GM18873 (cell line): ENCODE measurements around the gene HYAL3.

Source experiments
- ATAC-seq: cut with Tn5 transposase; IDR thresholded peaks from one replicate; pipeline ENCODE4 v1.9.1; 2021; ENCODE audit warnings: mild to moderate bottlenecking, moderate library complexity, moderate number of reproducible peaks; ENCODE audit not compliant: unreplicated experiment, low FRiP score

HYAL3 gene

GRCh38 chr3:50330330-50330729 is 31.1 kb upstream of the HYAL3 start:
- ATAC-seq = no peak

- peak; percentile 75 for ATAC-seq
These were observed 28.9 kb upstream of the HYAL3 start, which contains the start of gene TUSC2 for GRCh38 chr3:50327943-50328691. Gene TUSC2 (minus strand): TSS chr3:50328223. CDS start chr3:50328099, 124 bp downstream.

- ATAC-seq = no peak
These were observed 27.9 kb upstream of the HYAL3 start for GRCh38 chr3:50327129-50327528.

GRCh38 chr3:50326182-50326541 is 27.0 kb upstream of the HYAL3 start:
- ATAC-seq = no peak

- no peak for ATAC-seq
These were observed 26.4 kb upstream of the HYAL3 start for GRCh38 chr3:50325497-50326181.

GRCh38 chr3:50325113-50325480 is 25.9 kb upstream of the HYAL3 start:
- no peak for ATAC-seq

- no peak for ATAC-seq
These were observed 25.3 kb upstream of the HYAL3 start for GRCh38 chr3:50324351-50325112.

GRCh38 chr3:50323614-50324199 is 24.5 kb upstream of the HYAL3 start:
- no peak for ATAC-seq

GRCh38 chr3:50323092-50323600 is 23.9 kb upstream of the HYAL3 start:
- no peak for ATAC-seq

- no peak for ATAC-seq
These were observed 23.3 kb upstream of the HYAL3 start, which contains the start of gene HYAL2 for GRCh38 chr3:50322386-50323091. Gene HYAL2 (minus strand): TSS chr3:50322745. CDS start chr3:50320489, 2,256 bp downstream.

GRCh38 chr3:50322115-50322385 is 22.8 kb upstream of the HYAL3 start:
- no peak for ATAC-seq

GRCh38 chr3:50321336-50322114 is 22.3 kb upstream of the HYAL3 start:
- peak; percentile 61 for ATAC-seq

- ATAC-seq = peak; percentile 29
These were observed 21.7 kb upstream of the HYAL3 start for GRCh38 chr3:50320853-50321335.

GRCh38 chr3:50319894-50320625 is 20.9 kb upstream of the HYAL3 start:
- no peak for ATAC-seq

GRCh38 chr3:50319181-50319893 is 20.1 kb upstream of the HYAL3 start:
- ATAC-seq = no peak

- no peak for ATAC-seq
These were observed 19.4 kb upstream of the HYAL3 start for GRCh38 chr3:50318615-50319014.

- no peak for ATAC-seq
These were observed 19.0 kb upstream of the HYAL3 start for GRCh38 chr3:50318163-50318562.

- no peak for ATAC-seq
These were observed 18.1 kb upstream of the HYAL3 start for GRCh38 chr3:50317300-50317699.
